GM18858 (cell line): ENCODE data around the gene RAB40B.

Source experiments
- ATAC-seq: cut with Tn5 transposase; IDR thresholded peaks from one replicate; pipeline ENCODE4 v1.9.1; 2021; ENCODE audit not compliant: unreplicated experiment

Gene RAB40B

GRCh38 chr17:82653651-82654528 lies 44.6 kb downstream of the RAB40B start:
- no peak for ATAC-seq

- no peak for ATAC-seq
Observed at GRCh38 chr17:82650723-82651122, 47.8 kb downstream of the RAB40B start.

- no peak for ATAC-seq
Observed at GRCh38 chr17:82649501-82650261, 48.8 kb downstream of the RAB40B start.

- no peak for ATAC-seq
Observed at GRCh38 chr17:82648742-82649331, 49.7 kb downstream of the RAB40B start.

GRCh38 chr17:82648165-82648668 lies 50.3 kb downstream of the RAB40B start, which contains the start of gene WDR45B:
TSS of gene WDR45B (minus strand) at chr17:82648444. CDS start at chr17:82648340, 104 bp downstream.
- ATAC-seq = peak; percentile 73

- peak; percentile 23 for ATAC-seq
Observed at GRCh38 chr17:82647593-82648164, 50.8 kb downstream of the RAB40B start.

- no peak for ATAC-seq
Observed at GRCh38 chr17:82645516-82645915, 53.0 kb downstream of the RAB40B start.

- ATAC-seq = no peak
Observed at GRCh38 chr17:82644148-82644547, 54.4 kb downstream of the RAB40B start.

GRCh38 chr17:82642022-82642421 lies 56.5 kb downstream of the RAB40B start:
- ATAC-seq = no peak

- no peak for ATAC-seq
Observed at GRCh38 chr17:82640036-82640435, 58.5 kb downstream of the RAB40B start.

- no peak for ATAC-seq
Observed at GRCh38 chr17:82639628-82640027, 58.9 kb downstream of the RAB40B start.

- no peak for ATAC-seq
Observed at GRCh38 chr17:82638183-82638773, 60.2 kb downstream of the RAB40B start.

GRCh38 chr17:82636626-82637598 lies 61.6 kb downstream of the RAB40B start:
- no peak for ATAC-seq

- no peak for ATAC-seq
Observed at GRCh38 chr17:82633343-82633742, 65.2 kb downstream of the RAB40B start.

GRCh38 chr17:82632451-82632850 lies 66.0 kb downstream of the RAB40B start:
- no peak for ATAC-seq

- no peak for ATAC-seq
Observed at GRCh38 chr17:82631544-82631943, 67.0 kb downstream of the RAB40B start.

GRCh38 chr17:82630212-82630611 lies 68.3 kb downstream of the RAB40B start:
- no peak for ATAC-seq

GRCh38 chr17:82629748-82630147 lies 68.8 kb downstream of the RAB40B start:
- ATAC-seq = no peak

- no peak for ATAC-seq
Observed at GRCh38 chr17:82627405-82627804, 71.1 kb downstream of the RAB40B start.
